A549 (cell line): ENCODE measurements around the gene CERS6.

Source experiments
- CHD2 ChIP-seq: fragments of 150-350 bp; IDR thresholded peaks from 2 replicates; pipeline ENCODE4 v1.6.1; 2014; ENCODE audit warnings: low read length; ENCODE audit not compliant: partially characterized antibody
- EP300 ChIP-seq, 2 experiments: fragments of >200 bp; sonication (Bioruptor Twin); formaldehyde crosslinking; IDR thresholded peaks; 2 replicates in 1 of 2; 3 replicates in 1 of 2; pipeline ENCODE4 v1.6.1; 2016 to 2017
- MAFK ChIP-seq: fragments of 450-650 bp; IDR thresholded peaks from 2 replicates; pipeline ENCODE4 v1.6.1; 2014; ENCODE audit not compliant: partially characterized antibody
- NR3C1 ChIP-seq: fragments of >200 bp; sonication (Bioruptor Twin); formaldehyde crosslinking; IDR thresholded peaks from 3 replicates; pipeline ENCODE4 v1.6.1; 2017
- POLR2A ChIP-seq: IDR thresholded peaks from 2 replicates; pipeline ENCODE4 v1.6.1; 2012; ENCODE audit warnings: mild to moderate bottlenecking, low read length
- ZFP36 ChIP-seq: fragments of 450-650 bp; IDR thresholded peaks from 2 replicates; pipeline ENCODE4 v1.6.1; 2014; ENCODE audit warnings: borderline replicate concordance; ENCODE audit not compliant: partially characterized antibody
- TF ChIP-seq, protein P1 (sequence below): fragments of >200 bp; sonication (Bioruptor Twin); formaldehyde crosslinking; IDR thresholded peaks from 3 replicates; pipeline ENCODE4 v1.5.1; 2016
- TF ChIP-seq, protein P2 (sequence below): IDR thresholded peaks from 2 replicates; pipeline ENCODE4 v1.6.1; 2012

DNA sequence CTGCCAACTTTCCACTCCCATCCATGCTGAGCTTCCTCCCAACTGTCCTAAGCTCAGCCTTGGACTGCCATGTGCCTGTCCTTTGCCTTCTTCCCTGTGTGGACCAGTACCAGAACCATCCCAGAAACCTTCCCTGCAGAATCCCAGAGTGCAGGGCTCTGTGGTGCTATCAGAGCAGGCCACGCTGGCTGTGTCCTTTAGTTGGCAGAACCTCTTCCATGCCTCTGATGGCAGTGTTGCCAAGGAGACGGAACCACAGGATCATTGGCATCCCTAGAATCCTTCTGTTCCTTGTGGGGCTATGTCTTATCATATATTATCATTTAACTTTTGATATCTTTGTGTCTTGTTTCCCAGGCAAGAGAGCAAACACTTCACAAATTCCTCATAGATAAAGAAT lies 273.4 kb downstream of the CERS6 start:
- no peak for TF ChIP-seq ZFP36
- TF ChIP-seq, protein P1, sequence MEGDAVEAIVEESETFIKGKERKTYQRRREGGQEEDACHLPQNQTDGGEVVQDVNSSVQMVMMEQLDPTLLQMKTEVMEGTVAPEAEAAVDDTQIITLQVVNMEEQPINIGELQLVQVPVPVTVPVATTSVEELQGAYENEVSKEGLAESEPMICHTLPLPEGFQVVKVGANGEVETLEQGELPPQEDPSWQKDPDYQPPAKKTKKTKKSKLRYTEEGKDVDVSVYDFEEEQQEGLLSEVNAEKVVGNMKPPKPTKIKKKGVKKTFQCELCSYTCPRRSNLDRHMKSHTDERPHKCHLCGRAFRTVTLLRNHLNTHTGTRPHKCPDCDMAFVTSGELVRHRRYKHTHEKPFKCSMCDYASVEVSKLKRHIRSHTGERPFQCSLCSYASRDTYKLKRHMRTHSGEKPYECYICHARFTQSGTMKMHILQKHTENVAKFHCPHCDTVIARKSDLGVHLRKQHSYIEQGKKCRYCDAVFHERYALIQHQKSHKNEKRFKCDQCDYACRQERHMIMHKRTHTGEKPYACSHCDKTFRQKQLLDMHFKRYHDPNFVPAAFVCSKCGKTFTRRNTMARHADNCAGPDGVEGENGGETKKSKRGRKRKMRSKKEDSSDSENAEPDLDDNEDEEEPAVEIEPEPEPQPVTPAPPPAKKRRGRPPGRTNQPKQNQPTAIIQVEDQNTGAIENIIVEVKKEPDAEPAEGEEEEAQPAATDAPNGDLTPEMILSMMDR, result no peak
- no peak for TF ChIP-seq EP300 (IDR thresholded peaks at IDR 0.05)
- TF ChIP-seq POLR2A, result no peak
- TF ChIP-seq MAFK, result no peak
- TF ChIP-seq CHD2, result no peak
- no peak for TF ChIP-seq NR3C1
- TF ChIP-seq, protein P2, sequence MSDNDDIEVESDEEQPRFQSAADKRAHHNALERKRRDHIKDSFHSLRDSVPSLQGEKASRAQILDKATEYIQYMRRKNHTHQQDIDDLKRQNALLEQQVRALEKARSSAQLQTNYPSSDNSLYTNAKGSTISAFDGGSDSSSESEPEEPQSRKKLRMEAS, result no peak
